ENCODE measurements around the gene ATP11B. TPM values are rescaled to one million over a fixed set of nuclear protein-coding genes. Genes with fewer than 3 reads are reported as not detected.

Gene ATP11B
- total RNA-seq, 4 donors from 2014 or later, result 45.8 to 61.3 (median 49.4) TPM

DNA sequence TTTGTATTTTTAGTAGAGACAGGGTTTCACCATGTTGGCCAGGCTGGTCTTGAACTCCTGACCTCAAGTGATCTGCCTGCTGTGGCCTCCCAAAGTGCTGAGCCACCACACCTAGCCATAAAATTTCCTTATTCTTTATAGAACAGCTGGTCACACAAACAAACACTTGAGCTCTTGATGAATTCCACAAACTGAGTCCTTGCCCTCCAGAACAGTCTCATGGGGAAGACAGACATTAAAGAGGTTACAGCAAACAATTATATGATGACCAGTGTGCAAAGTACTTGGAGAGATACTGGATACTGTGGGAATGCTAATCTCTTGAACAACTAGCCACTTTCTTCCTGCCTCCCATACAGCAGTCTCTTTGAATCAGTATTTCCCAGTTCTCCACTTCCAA, 7.5 kb upstream of the ATP11B start:
- intact Hi-C loops (cut with DNase I), result no loop called here
- no peaks in the 10 kb centered on the region for H3K4me1 ChIP-seq
- TF ChIP-seq, protein P1, sequence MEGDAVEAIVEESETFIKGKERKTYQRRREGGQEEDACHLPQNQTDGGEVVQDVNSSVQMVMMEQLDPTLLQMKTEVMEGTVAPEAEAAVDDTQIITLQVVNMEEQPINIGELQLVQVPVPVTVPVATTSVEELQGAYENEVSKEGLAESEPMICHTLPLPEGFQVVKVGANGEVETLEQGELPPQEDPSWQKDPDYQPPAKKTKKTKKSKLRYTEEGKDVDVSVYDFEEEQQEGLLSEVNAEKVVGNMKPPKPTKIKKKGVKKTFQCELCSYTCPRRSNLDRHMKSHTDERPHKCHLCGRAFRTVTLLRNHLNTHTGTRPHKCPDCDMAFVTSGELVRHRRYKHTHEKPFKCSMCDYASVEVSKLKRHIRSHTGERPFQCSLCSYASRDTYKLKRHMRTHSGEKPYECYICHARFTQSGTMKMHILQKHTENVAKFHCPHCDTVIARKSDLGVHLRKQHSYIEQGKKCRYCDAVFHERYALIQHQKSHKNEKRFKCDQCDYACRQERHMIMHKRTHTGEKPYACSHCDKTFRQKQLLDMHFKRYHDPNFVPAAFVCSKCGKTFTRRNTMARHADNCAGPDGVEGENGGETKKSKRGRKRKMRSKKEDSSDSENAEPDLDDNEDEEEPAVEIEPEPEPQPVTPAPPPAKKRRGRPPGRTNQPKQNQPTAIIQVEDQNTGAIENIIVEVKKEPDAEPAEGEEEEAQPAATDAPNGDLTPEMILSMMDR (IDR thresholded peaks at IDR 0.05), result no peak
- no peak for TF ChIP-seq POLR2A (IDR thresholded peaks at IDR 0.05; ENCODE audit: low read depth)
- no peak for TF ChIP-seq EP300 (IDR thresholded peaks at IDR 0.05)
- no peak for TF ChIP-seq POLR2AphosphoS5 (IDR thresholded peaks at IDR 0.05)
- no peaks in the 10 kb centered on the region for H3K36me3 ChIP-seq
- no peak for DNase-seq (ENCODE audit: extremely low spot score)
- H3K4me3 ChIP-seq, result no peak overlapping the region
- no peaks in the 10 kb centered on the region for H3K9me3 ChIP-seq
- H3K27me3 ChIP-seq, result peaks cover 0 to 23% (median under 1%) of the 10 kb centered on the region in 4 donors
- no peak overlapping the region for H3K27ac ChIP-seq (replicated peaks in 1 of 4)

DNA sequence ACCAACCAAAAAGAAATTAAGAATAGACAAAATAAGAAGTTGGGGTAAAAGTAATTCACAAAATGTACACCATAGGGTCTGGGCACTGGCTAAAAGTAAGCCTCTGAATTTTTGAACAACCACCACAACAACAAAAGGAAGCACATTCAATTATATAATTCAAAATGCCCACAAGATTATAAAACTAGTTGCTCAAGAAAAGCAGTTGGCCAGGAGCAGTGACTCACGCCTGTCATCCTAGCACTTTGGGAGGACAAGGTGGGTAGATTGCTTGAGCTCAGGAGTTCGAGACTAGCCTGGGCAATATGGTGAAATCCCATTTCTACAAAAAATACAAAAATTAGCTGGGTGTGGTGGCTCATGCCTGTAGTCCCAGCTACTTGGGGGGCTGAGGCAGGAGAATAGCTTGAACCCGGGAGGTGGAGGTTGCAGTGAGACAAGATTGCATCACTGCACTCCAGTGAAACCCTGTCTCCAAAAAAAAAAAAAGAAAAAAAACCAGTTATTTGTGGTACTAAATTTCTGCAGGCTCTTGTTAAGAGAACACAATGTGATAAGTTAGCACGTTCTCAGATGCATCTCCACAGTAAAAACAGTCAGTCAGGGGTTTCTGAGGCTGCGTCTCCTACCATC, 6.6 kb upstream of the ATP11B start:
- no peak for TF ChIP-seq POLR2A (IDR thresholded peaks at IDR 0.05; ENCODE audit: low read depth)
- WGBS, result 80% methylated on average over 5 of the region's 5 CpGs
- intact Hi-C loops (cut with DNase I), result no loop called here

DNA sequence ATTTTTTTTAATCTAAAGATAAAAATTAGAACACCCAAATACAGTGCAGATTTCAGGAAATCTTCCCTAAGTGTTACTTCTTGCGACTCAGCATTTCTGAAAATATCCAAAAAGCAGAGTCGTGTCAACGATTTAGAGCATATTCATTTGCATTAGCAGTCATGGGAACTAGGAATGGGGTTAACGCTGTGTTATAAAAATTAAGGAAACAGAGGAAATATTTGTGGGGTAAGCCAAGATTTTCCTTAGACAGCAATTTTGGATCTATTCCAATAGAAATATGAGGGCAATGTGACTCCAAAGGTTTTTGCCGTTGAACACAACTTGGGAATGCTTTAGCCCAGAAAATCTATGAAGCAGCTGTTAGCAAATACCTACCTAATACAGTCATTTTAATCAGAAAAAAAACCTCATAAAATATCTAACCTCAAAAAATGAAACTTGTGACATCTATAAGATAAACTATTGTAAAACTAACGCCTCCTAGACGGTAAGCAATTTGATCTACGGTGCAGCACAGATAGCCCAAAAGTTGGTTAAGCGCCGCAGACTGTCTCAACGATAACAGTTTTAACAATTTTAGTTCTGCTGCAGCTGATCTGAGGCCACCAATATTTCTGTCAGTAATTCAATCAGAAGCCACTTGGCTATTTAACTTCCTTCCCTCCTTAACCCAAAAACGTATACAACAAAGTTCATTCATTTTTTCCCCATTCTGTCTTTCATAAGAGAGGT, 5.8 kb upstream of the ATP11B start:
- TF ChIP-seq, protein P1 (IDR thresholded peaks at IDR 0.05), result no peak
- no peak for TF ChIP-seq POLR2AphosphoS5 (IDR thresholded peaks at IDR 0.05)
- no peak for TF ChIP-seq POLR2A (IDR thresholded peaks at IDR 0.05; ENCODE audit: low read depth)
- TF ChIP-seq EP300 (IDR thresholded peaks at IDR 0.05), result no peak
- no peak for DNase-seq (ENCODE audit: extremely low spot score)
- no peaks in the 10 kb centered on the region for H3K9me3 ChIP-seq
- H3K27me3 ChIP-seq, result peaks cover 0 to 23% (median 1%) of the 10 kb centered on the region in 4 donors
- H3K4me3 ChIP-seq, result no peak overlapping the region
- intact Hi-C loops (cut with DNase I), result no loop called here
- H3K4me1 ChIP-seq, result peaks cover 2 to 5% (median 4%) of the 10 kb centered on the region in 4 donors
- no peaks in the 10 kb centered on the region for H3K36me3 ChIP-seq
- 73% methylated on average over 12 of the region's 12 CpGs for WGBS
- H3K27ac ChIP-seq (replicated peaks in 1 of 4), result no peak overlapping the region

More for the DNA sequence above, 6.6 kb upstream of the ATP11B start:
- H3K27me3 ChIP-seq, result peaks cover 0 to 23% (median 1%) of the 10 kb centered on the region in 4 donors
- H3K4me1 ChIP-seq, result no peaks in the 10 kb centered on the region
- H3K36me3 ChIP-seq, result no peaks in the 10 kb centered on the region
- no peak overlapping the region for H3K27ac ChIP-seq (replicated peaks in 1 of 4)
- no peak for DNase-seq (ENCODE audit: extremely low spot score)
- no peak overlapping the region for H3K4me3 ChIP-seq
- H3K9me3 ChIP-seq, result no peaks in the 10 kb centered on the region

DNA sequence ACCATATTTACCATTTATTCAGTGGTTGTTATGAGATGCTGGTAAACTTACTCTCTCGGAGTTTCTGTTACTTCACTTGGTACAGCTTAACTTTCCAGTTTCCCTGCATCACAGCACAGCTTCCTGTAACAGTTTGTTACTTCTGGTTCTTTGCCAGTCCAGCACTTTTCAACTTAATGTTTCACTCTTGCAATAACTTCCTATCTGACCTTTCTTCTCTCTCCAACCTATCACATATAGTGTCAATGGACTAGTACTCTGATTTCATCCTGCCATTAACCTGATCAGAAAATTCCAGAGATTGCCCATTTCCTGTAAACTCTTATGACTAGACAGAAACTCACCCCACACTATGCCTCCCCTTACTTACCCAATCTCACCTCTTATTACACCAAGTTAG, 3.9 kb upstream of the ATP11B start:
- Histone ChIP-seq H3K4me1 (peaks cover 4 to 8% (median 5%) of the 10 kb centered on the region in 4 donors), H3K4me3 (no peak overlapping the region), H3K36me3 (no peaks in the 10 kb centered on the region), H3K27ac (replicated peaks in 1 of 4) (no peak overlapping the region), H3K9me3 (no peaks in the 10 kb centered on the region), H3K27me3 (peaks cover 0 to 23% (median 1%) of the 10 kb centered on the region in 4 donors)
- intact Hi-C loops (cut with DNase I), result no loop called here
- DNase-seq (ENCODE audit: extremely low spot score), result no peak
- WGBS, result 50% methylated on average over 1 of the region's 1 CpG
- TF ChIP-seq EP300 (IDR thresholded peaks at IDR 0.05) (no peak), POLR2A (IDR thresholded peaks at IDR 0.05; ENCODE audit: low read depth) (no peak), POLR2AphosphoS5 (IDR thresholded peaks at IDR 0.05) (no peak)
- TF ChIP-seq, protein P1 (IDR thresholded peaks at IDR 0.05), result no peak

DNA sequence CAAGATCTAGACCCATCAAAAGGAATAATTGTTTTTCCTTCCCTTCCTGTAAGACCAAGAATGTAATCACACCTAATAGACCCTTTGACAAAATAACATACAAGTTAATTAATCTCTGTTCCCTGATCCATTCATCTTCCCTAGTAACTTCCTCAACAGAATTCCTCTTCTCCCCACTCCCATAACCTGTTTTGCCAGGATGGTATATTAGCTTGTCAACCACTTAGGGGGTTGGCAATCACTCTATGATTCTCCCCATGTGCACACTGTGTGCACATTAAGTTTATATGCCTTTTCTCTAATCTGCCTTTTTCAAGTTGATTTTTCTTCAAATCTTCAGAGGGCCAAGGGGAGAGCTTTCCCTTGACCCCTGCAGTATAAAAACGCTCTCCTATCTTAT, 2.7 kb upstream of the ATP11B start:
- no peaks in the 10 kb centered on the region for H3K9me3 ChIP-seq
- H3K27ac ChIP-seq (replicated peaks in 1 of 4), result no peak overlapping the region
- H3K4me3 ChIP-seq, result no peak overlapping the region
- no peaks in the 10 kb centered on the region for H3K36me3 ChIP-seq
- 79% methylated on average over 1 of the region's 1 CpG for WGBS
- TF ChIP-seq POLR2A (IDR thresholded peaks at IDR 0.05; ENCODE audit: low read depth) (no peak), POLR2AphosphoS5 (IDR thresholded peaks at IDR 0.05) (no peak), EP300 (IDR thresholded peaks at IDR 0.05) (no peak)
- TF ChIP-seq, protein P1 (IDR thresholded peaks at IDR 0.05), result no peak
- peaks cover 6 to 20% (median 17%) of the 10 kb centered on the region in 4 donors for H3K4me1 ChIP-seq
- intact Hi-C loops (cut with DNase I), result no loop called here
- H3K27me3 ChIP-seq, result peaks cover 0 to 19% (median 1%) of the 10 kb centered on the region in 4 donors
- no peak for DNase-seq (ENCODE audit: extremely low spot score)

Data from esophagus muscularis mucosa (tissue), 4 donors.